Thyroid gland (tissue), 4 donors: ENCODE data around the gene CPN2. TPM values are rescaled to one million over a fixed set of nuclear protein-coding genes. Genes with fewer than 3 reads are reported as not detected.

Source experiments
- DNase-seq, 2 donors: peaks; one replicate each; pipeline ENCODE4 v3.0.0-alpha.2; 2019
- H3K27ac ChIP-seq, 3 donors: fragments of 200-600 bp; sonication (generic); 1 replicate in 2 of 3; 2 replicates in 1 of 3; pipeline ENCODE4 v1.5.1; 2016 to 2019; ENCODE audit warnings: mild to moderate bottlenecking in 1 of 3, moderate library complexity in 1 of 3
- H3K27me3 ChIP-seq: fragments of 200-600 bp; sonication (generic); one replicate; pipeline ENCODE4 v1.5.1; 2019
- H3K36me3 ChIP-seq, 2 donors: fragments of 200-600 bp; sonication (generic); one replicate each; pipeline ENCODE4 v1.5.1; 2016 to 2019
- H3K4me1 ChIP-seq, 2 donors: fragments of 200-600 bp; sonication (generic); one replicate each; pipeline ENCODE4 v1.5.1; 2017 to 2019
- H3K4me3 ChIP-seq, 3 donors: fragments of 200-600 bp; sonication (generic); replicated peaks in 1 of 3; 1 replicate in 2 of 3; 2 replicates in 1 of 3; pipeline ENCODE4 v1.5.1; 2016; ENCODE audit warnings: mild to moderate bottlenecking in 1 of 3
- H3K9me3 ChIP-seq: fragments of 200-600 bp; sonication (generic); one replicate; pipeline ENCODE4 v1.5.1; 2017
- CTCF ChIP-seq, 6 experiments: fragments of 200-600 bp in 3 of 6; fragments of 450-650 bp in 3 of 6; sonication (generic) in 3 of 6; IDR thresholded peaks; one replicate each; pipeline ENCODE4 v1.5.1; 2016 to 2019; ENCODE audit warnings: antibody characterized with exemption in 6 of 6, mild to moderate bottlenecking in 2 of 6, inconsistent platforms in 1 of 6, moderate library complexity in 1 of 6
- POLR2A ChIP-seq, 2 donors: fragments of 450-650 bp; IDR thresholded peaks; one replicate each; pipeline ENCODE4 v1.6.1; 2017; ENCODE audit warnings: antibody characterized with exemption in 2 of 2, mild to moderate bottlenecking in 2 of 2, moderate library complexity in 1 of 2
- WGBS, 2 donors: methylation state at CpG; one replicate each; pipeline ENCODE4 v1.1.5; 2017; 5-methylcytosine and 5-hydroxymethylcytosine counted together
- intact Hi-C: fragments of 100-400 bp; cut with DNase I; formaldehyde crosslinking; loops from one replicate; pipeline ENCODE4 v1.15.1; 2023
- total RNA-seq, 4 donors: library from RNA; depleted of rRNA; stranded (reverse); fragments of >200 nt; gene quantifications; one replicate each; pipeline ENCODE4 v1.2.3, GENCODE V29; 2016

The CPN2 gene
- total RNA-seq, 4 donors from 2014 or later: not detected

GRCh38 chr3:194339356-194339755 lies 11.8 kb downstream of the CPN2 start:
- peaks cover 0 to 4% of the 10 kb centered on the region in 2 donors for H3K4me1 ChIP-seq

GRCh38 chr3:194337965-194338753 lies 13.0 kb downstream of the CPN2 start:
- no peak for DNase-seq
- intact Hi-C loops: loop anchor here (5.0 kb wide), 1 partner anchor 259 kb away; no protein-coding TSS in a partner anchor
- Histone ChIP-seq H3K27ac (no peak overlapping the region), H3K36me3 (no peaks in the 10 kb centered on the region), H3K4me3 (no peak overlapping the region), H3K9me3 (no peaks in the 10 kb centered on the region), H3K4me1 (peaks cover 0 to 5% of the 10 kb centered on the region in 2 donors), H3K27me3 (no peaks in the 10 kb centered on the region)
- 85 to 86% methylated on average over 13 of the region's 13 CpGs for WGBS, 2 donors
- TF ChIP-seq POLR2A (IDR thresholded peaks at IDR 0.05): no peak
- no peak for TF ChIP-seq CTCF (IDR thresholded peaks at IDR 0.05)

More at GRCh38 chr3:194339356-194339755, 11.8 kb downstream of the CPN2 start:
- no peak for DNase-seq
- Histone ChIP-seq H3K4me3 (no peak overlapping the region), H3K9me3 (no peaks in the 10 kb centered on the region), H3K27ac (no peak overlapping the region), H3K27me3 (no peaks in the 10 kb centered on the region), H3K36me3 (no peaks in the 10 kb centered on the region)
- WGBS, 2 donors: 77 to 85% methylated on average over 9 of the region's 9 CpGs
- TF ChIP-seq CTCF (IDR thresholded peaks at IDR 0.05) (no peak), POLR2A (IDR thresholded peaks at IDR 0.05) (no peak)
- intact Hi-C loops: loop anchor here (5.0 kb wide), 1 partner anchor 258 kb away; no protein-coding TSS in a partner anchor

- 89% methylated on average over 17 of the region's 17 CpGs for WGBS, 2 donors
- H3K27me3 ChIP-seq: no peaks in the 10 kb centered on the region
- TF ChIP-seq POLR2A (IDR thresholded peaks at IDR 0.05) (no peak), CTCF (IDR thresholded peaks at IDR 0.05) (no peak)
- H3K4me1 ChIP-seq: peaks cover 0 to 8% of the 10 kb centered on the region in 2 donors
- no peak overlapping the region for H3K27ac ChIP-seq
- intact Hi-C loops: loop anchor here (5.0 kb wide), 1 partner anchor 261 kb away; no protein-coding TSS in a partner anchor
- H3K36me3 ChIP-seq: no peaks in the 10 kb centered on the region
- no peak for DNase-seq
- H3K4me3 ChIP-seq: no peak overlapping the region
- no peaks in the 10 kb centered on the region for H3K9me3 ChIP-seq
Observed at GRCh38 chr3:194336601-194337355, 14.3 kb downstream of the CPN2 start.

- 34 to 54% methylated on average over 9 to 15 of the region's 15 CpGs for WGBS, 2 donors
- H3K27me3 ChIP-seq: no peaks in the 10 kb centered on the region
- DNase-seq: no peak
- TF ChIP-seq CTCF (IDR thresholded peaks at IDR 0.05): no peak
- TF ChIP-seq POLR2A (IDR thresholded peaks at IDR 0.05): no peak
- intact Hi-C loops: no loop called here
- H3K4me1 ChIP-seq: peaks cover 15 to 32% of the 10 kb centered on the region in 2 donors
- H3K9me3 ChIP-seq: no peaks in the 10 kb centered on the region
- no peak overlapping the region for H3K4me3 ChIP-seq
- no peak overlapping the region for H3K27ac ChIP-seq
- H3K36me3 ChIP-seq: no peaks in the 10 kb centered on the region
Observed at GRCh38 chr3:194333981-194334320, 17.2 kb downstream of the CPN2 start.
